ENCODE results near the gene RPL18.

The RPL18 gene

DNA sequence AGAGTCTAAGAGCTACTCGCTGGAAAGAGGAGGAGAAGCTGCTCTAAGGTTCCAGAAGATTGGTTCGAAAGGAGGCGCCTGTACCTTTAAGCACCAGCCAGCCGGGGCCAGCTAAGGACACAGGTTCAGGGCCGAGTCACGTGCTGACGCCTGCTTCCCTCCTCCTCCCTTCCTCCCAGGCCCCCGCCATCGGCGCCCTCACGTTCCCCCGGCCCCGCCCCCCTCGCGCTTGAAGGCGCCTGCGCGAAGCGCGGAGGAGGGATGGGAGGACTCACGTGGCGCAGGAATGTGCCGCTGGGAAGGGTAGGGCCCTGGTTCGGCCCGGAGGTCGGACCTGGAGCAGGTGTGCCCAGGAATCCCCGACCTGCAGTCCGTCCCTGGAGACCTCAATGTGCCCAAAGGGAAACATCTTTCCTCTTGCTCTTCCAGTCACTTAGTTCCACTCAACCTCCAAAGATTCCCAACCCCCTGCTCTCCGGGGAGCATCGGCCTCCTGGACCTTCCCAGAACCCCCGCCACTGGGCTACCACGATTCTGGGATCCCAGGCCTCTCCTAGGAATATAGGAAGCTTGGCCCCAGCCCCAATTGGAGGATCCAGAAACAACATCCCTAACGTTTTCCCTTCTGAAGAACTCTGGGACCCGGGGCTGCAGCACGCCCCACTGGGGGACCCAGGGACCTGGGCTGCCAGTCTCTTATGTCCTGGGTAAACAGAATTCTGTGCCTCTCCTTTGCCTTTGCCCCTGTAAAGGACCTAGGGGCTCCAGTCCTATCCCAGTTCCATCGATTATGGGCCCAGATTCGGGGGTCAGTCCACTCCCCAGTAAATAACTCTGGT, 15.7 kb upstream of the RPL18 start (continued):
- TF ChIP-seq ZSCAN18 (tag by site-specific recombination; IDR thresholded peaks at IDR 0.05) (no peak), ZNF311 (tag by site-specific recombination; IDR thresholded peaks at IDR 0.05; ENCODE audit: borderline replicate concordance) (no peak), ZIC2 (tag by site-specific recombination; IDR thresholded peaks at IDR 0.05) (peak; percentile 73), KLF1 (tag by site-specific recombination; IDR thresholded peaks at IDR 0.05) (peak; percentile 74), ZNF202 (tag by site-specific recombination; IDR thresholded peaks at IDR 0.05; ENCODE audit: borderline replicate concordance) (no peak), KLF8 (tag by site-specific recombination; IDR thresholded peaks at IDR 0.05) (peak; percentile 84), ZNF560 (tag by site-specific recombination; IDR thresholded peaks at IDR 0.05; ENCODE audit: borderline replicate concordance) (no peak), EGR2 (tag by site-specific recombination; IDR thresholded peaks at IDR 0.05; ENCODE audit: low read depth) (peak; percentile 88), MEIS1 (CRISPR knock-in tag; IDR thresholded peaks at IDR 0.05; ENCODE audit: borderline replicate concordance) (no peak), GLIS1 (tag by site-specific recombination; IDR thresholded peaks at IDR 0.05) (peak; percentile 78), ZBTB20 (tag by site-specific recombination; IDR thresholded peaks at IDR 0.05) (peak; percentile 84), ZNF280D (tag by site-specific recombination; IDR thresholded peaks at IDR 0.05) (no peak), ZBTB48 (tag by site-specific recombination; IDR thresholded peaks at IDR 0.05) (peak; percentile 59), GLI4 (tag by site-specific recombination; IDR thresholded peaks at IDR 0.05) (0 out of 2 replicates have a peak, but pooled peaks have one; percentile 27), ZNF571 (tag by site-specific recombination; IDR thresholded peaks at IDR 0.05) (no peak), ZFP69B (tag by site-specific recombination; IDR thresholded peaks at IDR 0.05) (0 out of 2 replicates have a peak, but pooled peaks have one; percentile 37), GLI2 (tag by site-specific recombination; IDR thresholded peaks at IDR 0.05; ENCODE audit: borderline replicate concordance, low read depth) (no peak), BCL11A (tag by site-specific recombination; IDR thresholded peaks at IDR 0.05; ENCODE audit: low read depth) (peak; percentile 76; the same call in 1 of the 2 replicates), ZSCAN23 (tag by site-specific recombination; IDR thresholded peaks at IDR 0.05) (0 out of 2 replicates have a peak, but pooled peaks have one; percentile 46), ZNF549 (tag by site-specific recombination; IDR thresholded peaks at IDR 0.05) (no peak), ZNF175 (tag by site-specific recombination; IDR thresholded peaks at IDR 0.05) (no peak), KLF9 (tag by site-specific recombination; IDR thresholded peaks at IDR 0.05; ENCODE audit: low read depth) (peak; percentile 95)
- TF ChIP-seq, protein P1, sequence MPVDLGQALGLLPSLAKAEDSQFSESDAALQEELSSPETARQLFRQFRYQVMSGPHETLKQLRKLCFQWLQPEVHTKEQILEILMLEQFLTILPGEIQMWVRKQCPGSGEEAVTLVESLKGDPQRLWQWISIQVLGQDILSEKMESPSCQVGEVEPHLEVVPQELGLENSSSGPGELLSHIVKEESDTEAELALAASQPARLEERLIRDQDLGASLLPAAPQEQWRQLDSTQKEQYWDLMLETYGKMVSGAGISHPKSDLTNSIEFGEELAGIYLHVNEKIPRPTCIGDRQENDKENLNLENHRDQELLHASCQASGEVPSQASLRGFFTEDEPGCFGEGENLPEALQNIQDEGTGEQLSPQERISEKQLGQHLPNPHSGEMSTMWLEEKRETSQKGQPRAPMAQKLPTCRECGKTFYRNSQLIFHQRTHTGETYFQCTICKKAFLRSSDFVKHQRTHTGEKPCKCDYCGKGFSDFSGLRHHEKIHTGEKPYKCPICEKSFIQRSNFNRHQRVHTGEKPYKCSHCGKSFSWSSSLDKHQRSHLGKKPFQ (tag by site-specific recombination; IDR thresholded peaks at IDR 0.05) = no peak
- TF ChIP-seq, protein P2, sequence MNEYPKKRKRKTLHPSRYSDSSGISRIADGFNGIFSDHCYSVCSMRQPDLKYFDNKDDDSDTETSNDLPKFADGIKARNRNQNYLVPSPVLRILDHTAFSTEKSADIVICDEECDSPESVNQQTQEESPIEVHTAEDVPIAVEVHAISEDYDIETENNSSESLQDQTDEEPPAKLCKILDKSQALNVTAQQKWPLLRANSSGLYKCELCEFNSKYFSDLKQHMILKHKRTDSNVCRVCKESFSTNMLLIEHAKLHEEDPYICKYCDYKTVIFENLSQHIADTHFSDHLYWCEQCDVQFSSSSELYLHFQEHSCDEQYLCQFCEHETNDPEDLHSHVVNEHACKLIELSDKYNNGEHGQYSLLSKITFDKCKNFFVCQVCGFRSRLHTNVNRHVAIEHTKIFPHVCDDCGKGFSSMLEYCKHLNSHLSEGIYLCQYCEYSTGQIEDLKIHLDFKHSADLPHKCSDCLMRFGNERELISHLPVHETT (tag by site-specific recombination; IDR thresholded peaks at IDR 0.05) = no peak
- TF ChIP-seq, protein P3, sequence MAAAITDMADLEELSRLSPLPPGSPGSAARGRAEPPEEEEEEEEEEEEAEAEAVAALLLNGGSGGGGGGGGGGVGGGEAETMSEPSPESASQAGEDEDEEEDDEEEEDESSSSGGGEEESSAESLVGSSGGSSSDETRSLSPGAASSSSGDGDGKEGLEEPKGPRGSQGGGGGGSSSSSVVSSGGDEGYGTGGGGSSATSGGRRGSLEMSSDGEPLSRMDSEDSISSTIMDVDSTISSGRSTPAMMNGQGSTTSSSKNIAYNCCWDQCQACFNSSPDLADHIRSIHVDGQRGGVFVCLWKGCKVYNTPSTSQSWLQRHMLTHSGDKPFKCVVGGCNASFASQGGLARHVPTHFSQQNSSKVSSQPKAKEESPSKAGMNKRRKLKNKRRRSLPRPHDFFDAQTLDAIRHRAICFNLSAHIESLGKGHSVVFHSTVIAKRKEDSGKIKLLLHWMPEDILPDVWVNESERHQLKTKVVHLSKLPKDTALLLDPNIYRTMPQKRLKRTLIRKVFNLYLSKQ (tag by site-specific recombination; IDR thresholded peaks at IDR 0.05; ENCODE audit: borderline replicate concordance) = no peak
- TF ChIP-seq, protein P4, sequence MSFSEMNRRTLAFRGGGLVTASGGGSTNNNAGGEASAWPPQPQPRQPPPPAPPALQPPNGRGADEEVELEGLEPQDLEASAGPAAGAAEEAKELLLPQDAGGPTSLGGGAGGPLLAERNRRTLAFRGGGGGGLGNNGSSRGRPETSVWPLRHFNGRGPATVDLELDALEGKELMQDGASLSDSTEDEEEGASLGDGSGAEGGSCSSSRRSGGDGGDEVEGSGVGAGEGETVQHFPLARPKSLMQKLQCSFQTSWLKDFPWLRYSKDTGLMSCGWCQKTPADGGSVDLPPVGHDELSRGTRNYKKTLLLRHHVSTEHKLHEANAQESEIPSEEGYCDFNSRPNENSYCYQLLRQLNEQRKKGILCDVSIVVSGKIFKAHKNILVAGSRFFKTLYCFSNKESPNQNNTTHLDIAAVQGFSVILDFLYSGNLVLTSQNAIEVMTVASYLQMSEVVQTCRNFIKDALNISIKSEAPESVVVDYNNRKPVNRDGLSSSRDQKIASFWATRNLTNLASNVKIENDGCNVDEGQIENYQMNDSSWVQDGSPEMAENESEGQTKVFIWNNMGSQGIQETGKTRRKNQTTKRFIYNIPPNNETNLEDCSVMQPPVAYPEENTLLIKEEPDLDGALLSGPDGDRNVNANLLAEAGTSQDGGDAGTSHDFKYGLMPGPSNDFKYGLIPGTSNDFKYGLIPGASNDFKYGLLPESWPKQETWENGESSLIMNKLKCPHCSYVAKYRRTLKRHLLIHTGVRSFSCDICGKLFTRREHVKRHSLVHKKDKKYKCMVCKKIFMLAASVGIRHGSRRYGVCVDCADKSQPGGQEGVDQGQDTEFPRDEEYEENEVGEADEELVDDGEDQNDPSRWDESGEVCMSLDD (tag by site-specific recombination; IDR thresholded peaks at IDR 0.05) = peak; percentile 74

Data from HEK293 (cell line).